ENCODE results near the gene HAAO.

DNA sequence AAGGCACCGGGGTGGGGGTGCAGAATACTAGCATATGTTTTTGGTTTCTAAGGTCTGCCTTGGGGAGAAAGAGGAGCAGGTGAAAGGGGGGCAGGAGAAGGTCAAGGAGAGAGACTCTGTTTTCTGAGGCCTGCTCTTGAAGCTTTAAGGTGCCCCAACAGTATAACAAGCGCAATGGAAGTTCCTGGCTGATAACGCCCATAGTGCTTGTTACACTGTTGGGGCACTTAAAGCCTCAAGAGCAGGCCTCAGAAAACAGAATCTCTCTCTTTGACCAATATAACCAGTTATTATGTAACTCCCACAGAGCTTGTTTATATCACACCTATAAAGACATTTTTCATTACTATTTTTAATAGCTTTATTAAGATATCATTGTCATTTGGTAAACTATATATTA, 45.0 kb downstream of the HAAO start:
- TF ChIP-seq, protein P1, sequence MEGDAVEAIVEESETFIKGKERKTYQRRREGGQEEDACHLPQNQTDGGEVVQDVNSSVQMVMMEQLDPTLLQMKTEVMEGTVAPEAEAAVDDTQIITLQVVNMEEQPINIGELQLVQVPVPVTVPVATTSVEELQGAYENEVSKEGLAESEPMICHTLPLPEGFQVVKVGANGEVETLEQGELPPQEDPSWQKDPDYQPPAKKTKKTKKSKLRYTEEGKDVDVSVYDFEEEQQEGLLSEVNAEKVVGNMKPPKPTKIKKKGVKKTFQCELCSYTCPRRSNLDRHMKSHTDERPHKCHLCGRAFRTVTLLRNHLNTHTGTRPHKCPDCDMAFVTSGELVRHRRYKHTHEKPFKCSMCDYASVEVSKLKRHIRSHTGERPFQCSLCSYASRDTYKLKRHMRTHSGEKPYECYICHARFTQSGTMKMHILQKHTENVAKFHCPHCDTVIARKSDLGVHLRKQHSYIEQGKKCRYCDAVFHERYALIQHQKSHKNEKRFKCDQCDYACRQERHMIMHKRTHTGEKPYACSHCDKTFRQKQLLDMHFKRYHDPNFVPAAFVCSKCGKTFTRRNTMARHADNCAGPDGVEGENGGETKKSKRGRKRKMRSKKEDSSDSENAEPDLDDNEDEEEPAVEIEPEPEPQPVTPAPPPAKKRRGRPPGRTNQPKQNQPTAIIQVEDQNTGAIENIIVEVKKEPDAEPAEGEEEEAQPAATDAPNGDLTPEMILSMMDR (IDR thresholded peaks at IDR 0.05; ENCODE audit: low read length): no peak
- no peak for TF ChIP-seq EZH2 (optimal IDR thresholded peaks at IDR 0.05; ENCODE audit: low read depth, low read length)

Data from MM.1S (cell line).